ENCODE measurements around the gene MBD3L3. TPM values are rescaled to one million over a fixed set of nuclear protein-coding genes. Genes with fewer than 3 reads are reported as not detected.

Gene MBD3L3
- total and polyA plus RNA-seq, 2 of the 4 experiments (the other 2 are of a cell fraction) = not detected

DNA sequence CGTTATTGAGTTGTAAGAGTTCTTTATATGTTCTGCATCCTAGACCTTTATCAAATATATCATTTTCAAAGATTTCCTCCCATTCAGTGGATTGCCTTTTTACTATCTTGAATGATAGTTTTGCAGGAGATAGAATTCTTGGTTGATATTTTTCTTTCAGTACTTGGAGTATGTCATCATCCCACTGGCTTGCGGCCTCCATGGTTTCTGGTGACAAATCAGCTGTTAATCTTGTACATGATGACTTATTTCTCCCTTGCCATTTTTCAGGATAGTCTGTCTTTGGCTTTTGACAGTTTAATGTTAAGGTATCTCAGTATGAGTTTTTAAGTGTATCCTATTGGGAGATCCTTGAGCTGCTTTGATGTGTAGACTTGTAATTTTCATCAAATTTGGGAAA is 19.5 kb upstream of the MBD3L3 start:
- Histone ChIP-seq H3K4me1 (ENCODE audit: control insufficient read depth, insufficient read depth, low read length) (no peaks in the 10 kb centered on the region), H3K4me3 (ENCODE audit: insufficient read depth, low read depth, low read length) (no peak overlapping the region), H2AK9ac (replicated peaks; ENCODE audit: low read depth, low read length, poor library complexity) (no peak overlapping the region), H2AFZ (replicated peaks; ENCODE audit: low read length, poor library complexity) (no peak overlapping the region), H2BK15ac (ENCODE audit: low read depth, low read length) (no peak overlapping the region), H4K91ac (ENCODE audit: insufficient read depth, low read depth, low read length) (no peak overlapping the region), H4K8ac (ENCODE audit: low read depth in 2 of 2, low read length in 2 of 2) (no peak overlapping the region), H3K9me3 (ENCODE audit: control insufficient read depth, insufficient read depth, low read length) (peaks cover 74% of the 10 kb centered on the region), H3K9ac (ENCODE audit: low read depth, low read length) (no peak overlapping the region), H3K79me1 (ENCODE audit: low read depth in 1 of 2, low read length in 2 of 2) (no peaks in the 10 kb centered on the region; a peak in 2 of 4 replicates), H2BK120ac (ENCODE audit: low read depth, low read length) (no peak overlapping the region), H3K4ac (ENCODE audit: low read depth, low read length) (no peak overlapping the region), H4K5ac (ENCODE audit: low read depth, low read length) (no peak overlapping the region), H3K56ac (ENCODE audit: extremely low read depth, insufficient read depth, low read length) (no peak overlapping the region), H3K36me3 (ENCODE audit: control insufficient read depth, insufficient read depth, low read length) (peaks cover 83% of the 10 kb centered on the region), H2BK5ac (ENCODE audit: low read depth, low read length, poor library complexity, severe bottlenecking) (no peak overlapping the region), H3K27me3 (ENCODE audit: control insufficient read depth, insufficient read depth, low read length) (no peaks in the 10 kb centered on the region), H2AK5ac (ENCODE audit: low read depth, low read length) (no peak overlapping the region), H3K23ac (ENCODE audit: low read depth, low read length) (no peak overlapping the region), H4K20me1 (ENCODE audit: insufficient read depth, low read length) (no peaks in the 10 kb centered on the region), H3K18ac (ENCODE audit: low read depth, low read length) (no peak overlapping the region), H3K14ac (replicated peaks; ENCODE audit: low read depth, low read length) (no peak overlapping the region), H3K9me1 (ENCODE audit: insufficient read depth, low read length) (no peaks in the 10 kb centered on the region), H2BK20ac (ENCODE audit: low read depth, low read length) (no peak overlapping the region), H3K27ac (ENCODE audit: insufficient read depth, low read length) (no peak overlapping the region), H3K4me2 (ENCODE audit: low read depth, low read length) (no peak overlapping the region)
- ChIA-PET POLR2A (ENCODE audit: unreplicated experiment) (interaction anchor here (0.6 kb wide), 1 partner anchor 14 kb away, joined by 3 read pairs; no protein-coding TSS in a partner anchor), CTCF (interaction anchor here (0.6 kb wide), 1 partner anchor 276 kb away, joined by 4 read pairs; no protein-coding TSS in a partner anchor)
- intact Hi-C loops (cut with micrococcal nuclease) = no loop called here
- in situ Hi-C loops (cut with MboI; ENCODE audit: low sequenced_read_pairs) = no loop called here
- no TSS peak for BruUV-seq (replicated peaks)
- dilution Hi-C loops (cut with HindIII; ENCODE audit: low sequenced_read_pairs, unreplicated experiment) = no loop called here
- TF ChIP-seq CTCF (conservative IDR thresholded peaks at IDR 0.05; ENCODE audit: low read depth, low read length) = no peak
- TF ChIP-seq MAZ (IDR thresholded peaks at IDR 0.05; ENCODE audit: borderline replicate concordance, low read depth, low read length) = no peak
- TF ChIP-seq, protein P1, sequence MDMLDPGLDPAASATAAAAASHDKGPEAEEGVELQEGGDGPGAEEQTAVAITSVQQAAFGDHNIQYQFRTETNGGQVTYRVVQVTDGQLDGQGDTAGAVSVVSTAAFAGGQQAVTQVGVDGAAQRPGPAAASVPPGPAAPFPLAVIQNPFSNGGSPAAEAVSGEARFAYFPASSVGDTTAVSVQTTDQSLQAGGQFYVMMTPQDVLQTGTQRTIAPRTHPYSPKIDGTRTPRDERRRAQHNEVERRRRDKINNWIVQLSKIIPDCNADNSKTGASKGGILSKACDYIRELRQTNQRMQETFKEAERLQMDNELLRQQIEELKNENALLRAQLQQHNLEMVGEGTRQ (IDR thresholded peaks at IDR 0.05; ENCODE audit: low read depth, low read length) = no peak
- no peak for TF ChIP-seq BHLHE40 (IDR thresholded peaks at IDR 0.05; ENCODE audit: low read depth, low read length)
- TF ChIP-seq RCOR1 (IDR thresholded peaks at IDR 0.05; ENCODE audit: insufficient replicate concordance, low read length) = no peak
- TF ChIP-seq RAD21 (IDR thresholded peaks at IDR 0.05; ENCODE audit: low read length) = no peak
- no peak for TF ChIP-seq NFE2L2 (IDR thresholded peaks at IDR 0.05; ENCODE audit: low read depth, low read length)
- no peak for TF ChIP-seq SMC3 (IDR thresholded peaks at IDR 0.05; ENCODE audit: low read depth, low read length)
- no peak for TF ChIP-seq MAFK (IDR thresholded peaks at IDR 0.05; ENCODE audit: low read depth, low read length)
- TF ChIP-seq POLR2A (IDR thresholded peaks at IDR 0.05; ENCODE audit: low read depth, low read length) = no peak
- no peak for TF ChIP-seq FOS (IDR thresholded peaks at IDR 0.05; ENCODE audit: low read depth, low read length)
- no peak for TF ChIP-seq CEBPB (IDR thresholded peaks at IDR 0.05; ENCODE audit: low read depth, low read length)
- TF ChIP-seq MXI1 (IDR thresholded peaks at IDR 0.05; ENCODE audit: borderline replicate concordance, low read depth, low read length) = no peak
- no peak for TF ChIP-seq CHD1 (IDR thresholded peaks at IDR 0.05; ENCODE audit: low read depth, low read length)
- no peak for TF ChIP-seq RFX5 (IDR thresholded peaks at IDR 0.05; ENCODE audit: low read depth, low read length)
- TF ChIP-seq, protein P2, sequence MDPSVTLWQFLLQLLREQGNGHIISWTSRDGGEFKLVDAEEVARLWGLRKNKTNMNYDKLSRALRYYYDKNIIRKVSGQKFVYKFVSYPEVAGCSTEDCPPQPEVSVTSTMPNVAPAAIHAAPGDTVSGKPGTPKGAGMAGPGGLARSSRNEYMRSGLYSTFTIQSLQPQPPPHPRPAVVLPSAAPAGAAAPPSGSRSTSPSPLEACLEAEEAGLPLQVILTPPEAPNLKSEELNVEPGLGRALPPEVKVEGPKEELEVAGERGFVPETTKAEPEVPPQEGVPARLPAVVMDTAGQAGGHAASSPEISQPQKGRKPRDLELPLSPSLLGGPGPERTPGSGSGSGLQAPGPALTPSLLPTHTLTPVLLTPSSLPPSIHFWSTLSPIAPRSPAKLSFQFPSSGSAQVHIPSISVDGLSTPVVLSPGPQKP (IDR thresholded peaks at IDR 0.05; ENCODE audit: borderline replicate concordance, low read depth, low read length) = no peak
- no CpG with 5 or more reads among the region's 2 CpGs for WGBS, 2 experiments (ENCODE audit: extremely low coverage in 2 of 2, insufficient read length in 1 of 2)
- no peak for ATAC-seq (ENCODE audit: low read depth)
- DNase-seq = no peak

All from IMR-90 (cell line).